ENCODE data around the gene LDLRAD4. TPM values are rescaled to one million over a fixed set of nuclear protein-coding genes. Genes with fewer than 3 reads are reported as not detected.

LDLRAD4 gene
- total RNA-seq, 1 donor = 0.54 TPM

- H3K4me3 ChIP-seq (ENCODE audit: low read depth, low read length) = no peak overlapping the region
- no peak for TF ChIP-seq CTCF (IDR thresholded peaks at IDR 0.05; ENCODE audit: insufficient read depth, low read length)
- no peak for DNase-seq (ENCODE audit: low read depth)
Observed at GRCh38 chr18:13302040-13302439, 83.5 kb downstream of the LDLRAD4 start.

GRCh38 chr18:13302457-13303225 lies 84.1 kb downstream of the LDLRAD4 start:
- DNase-seq (ENCODE audit: low read depth) = no peak
- no peak overlapping the region for H3K4me3 ChIP-seq (ENCODE audit: low read depth, low read length)
- no peak for TF ChIP-seq CTCF (IDR thresholded peaks at IDR 0.05; ENCODE audit: insufficient read depth, low read length)

GRCh38 chr18:13303756-13304364 lies 85.3 kb downstream of the LDLRAD4 start:
- no peak for DNase-seq (ENCODE audit: low read depth)
- TF ChIP-seq CTCF (IDR thresholded peaks at IDR 0.05; ENCODE audit: insufficient read depth, low read length) = no peak

GRCh38 chr18:13305301-13305700 lies 86.7 kb downstream of the LDLRAD4 start:
- no peak overlapping the region for H3K4me3 ChIP-seq (ENCODE audit: low read depth, low read length)
- TF ChIP-seq CTCF (IDR thresholded peaks at IDR 0.05; ENCODE audit: insufficient read depth, low read length) = no peak
- no peak for DNase-seq (ENCODE audit: low read depth)

More at GRCh38 chr18:13303756-13304364, 85.3 kb downstream of the LDLRAD4 start:
- no peak overlapping the region for H3K4me3 ChIP-seq (ENCODE audit: low read depth, low read length)

- no peak for TF ChIP-seq CTCF (IDR thresholded peaks at IDR 0.05; ENCODE audit: insufficient read depth, low read length)
- no peak for DNase-seq (ENCODE audit: low read depth)
- H3K4me3 ChIP-seq (ENCODE audit: low read depth, low read length) = no peak overlapping the region
Observed at GRCh38 chr18:13306583-13306982, 88.0 kb downstream of the LDLRAD4 start.

GRCh38 chr18:13308369-13308768 lies 89.8 kb downstream of the LDLRAD4 start:
- TF ChIP-seq CTCF (IDR thresholded peaks at IDR 0.05; ENCODE audit: insufficient read depth, low read length) = no peak
- H3K4me3 ChIP-seq (ENCODE audit: low read depth, low read length) = no peak overlapping the region
- no peak for DNase-seq (ENCODE audit: low read depth)
